HG02678 (cell line): ENCODE data around the gene RGS9.
"Not testable (repeated sequence)": the region's sequence is repeated elsewhere in the genome, so short reads cannot be mapped to it uniquely, and the experiment has no call there.

Experiments
- ATAC-seq: cut with Tn5 transposase; IDR thresholded peaks from one replicate; pipeline ENCODE4 v1.9.1; 2021; ENCODE audit warnings: mild to moderate bottlenecking, moderate library complexity; ENCODE audit not compliant: unreplicated experiment

Gene RGS9

DNA sequence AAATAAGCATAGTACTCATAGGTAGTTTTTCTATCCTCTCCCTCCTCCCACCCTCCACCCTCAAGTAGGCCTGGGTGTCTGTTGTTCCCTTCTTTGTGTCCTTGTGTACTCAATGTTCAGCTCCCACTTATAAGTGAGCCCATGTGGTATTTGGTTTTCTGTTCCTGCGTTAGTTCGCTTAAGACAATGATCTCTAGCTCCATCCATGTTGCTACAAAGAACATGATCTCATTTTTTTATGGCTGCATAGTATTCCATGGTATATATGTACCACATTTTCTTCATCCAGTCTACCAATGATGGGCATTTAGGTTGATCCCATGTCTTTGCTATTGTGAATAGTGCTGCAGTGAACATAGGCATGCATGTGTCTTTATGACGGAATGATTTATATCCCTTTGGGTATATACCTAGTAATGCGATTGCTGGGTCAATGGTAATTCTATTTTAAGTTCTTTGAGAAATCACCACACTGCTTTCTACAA is 43.6 kb downstream of the RGS9 start:
- not testable (repeated sequence) for ATAC-seq

DNA sequence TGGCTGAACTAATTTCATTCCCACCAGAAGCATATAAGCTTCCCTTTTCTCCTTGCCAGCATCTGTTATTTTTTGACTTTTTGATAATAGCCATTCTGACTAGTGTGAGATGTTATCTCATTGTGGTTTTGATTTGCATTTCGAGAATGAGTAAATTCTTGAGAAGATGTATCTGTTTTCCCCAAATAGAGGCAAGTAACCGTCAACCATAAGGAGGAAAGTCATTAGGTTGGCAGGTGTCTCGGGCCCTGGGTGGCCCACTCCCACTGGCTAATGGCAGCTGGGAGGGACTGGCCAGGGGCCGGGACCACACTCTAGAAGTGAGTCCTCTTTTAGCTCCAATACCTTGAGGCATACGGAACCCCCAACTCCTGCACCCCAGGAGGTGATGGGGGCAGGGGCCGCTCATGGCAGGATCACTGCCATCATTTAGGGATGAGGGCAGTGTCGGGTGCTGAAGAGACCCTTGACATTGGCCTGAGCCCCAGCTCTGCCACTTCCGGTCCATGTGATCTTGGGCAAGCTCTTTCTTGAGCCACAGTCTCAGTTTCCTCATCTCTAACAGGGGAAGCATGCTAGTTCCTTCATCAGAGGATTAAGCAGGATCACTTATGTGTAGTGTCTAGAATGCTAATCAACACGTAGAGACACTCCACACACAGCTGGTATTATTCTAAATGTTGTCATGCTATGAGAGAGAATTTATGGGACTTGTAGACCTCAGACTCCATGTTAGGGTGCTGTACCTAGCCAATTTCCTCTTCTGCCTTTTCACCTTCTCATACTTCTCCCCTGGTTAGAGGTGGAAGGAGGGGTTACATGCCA is 44.3 kb downstream of the RGS9 start:
- ATAC-seq, result peak; percentile 80

GRCh38 chr17:65182233-65182632 is 45.1 kb downstream of the RGS9 start:
- ATAC-seq, result peak; percentile 27

GRCh38 chr17:65183736-65184135 is 46.6 kb downstream of the RGS9 start:
- ATAC-seq, result no peak

- ATAC-seq, result no peak
Measured at GRCh38 chr17:65184235-65184959, 47.2 kb downstream of the RGS9 start.

- ATAC-seq, result no peak
Measured at GRCh38 chr17:65185062-65185461, 47.9 kb downstream of the RGS9 start.

- ATAC-seq, result no peak
Measured at GRCh38 chr17:65185668-65186382, 48.7 kb downstream of the RGS9 start.

GRCh38 chr17:65190467-65191097 is 53.4 kb downstream of the RGS9 start:
- no peak for ATAC-seq

- no peak for ATAC-seq
Measured at GRCh38 chr17:65191811-65192740, 54.9 kb downstream of the RGS9 start.

DNA sequence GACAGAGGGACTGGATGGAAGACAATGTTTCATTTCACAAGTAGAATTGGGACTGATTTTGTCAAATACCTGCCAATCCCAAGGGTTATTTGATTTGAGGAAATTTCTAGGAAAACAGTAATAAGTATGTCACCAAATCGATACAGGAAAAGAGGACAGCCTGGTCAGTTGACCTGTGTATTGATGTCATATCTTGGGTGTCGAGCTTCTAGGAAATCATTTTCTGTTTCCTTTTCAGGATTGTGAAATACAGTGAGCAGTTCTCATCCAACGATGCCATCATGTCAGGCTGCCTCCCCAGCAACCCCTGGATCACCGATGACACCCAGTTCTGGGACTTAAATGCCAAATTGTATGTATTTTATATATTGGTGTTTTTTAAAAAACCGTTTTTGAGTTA is 56.1 kb downstream of the RGS9 start:
- no peak for ATAC-seq

DNA sequence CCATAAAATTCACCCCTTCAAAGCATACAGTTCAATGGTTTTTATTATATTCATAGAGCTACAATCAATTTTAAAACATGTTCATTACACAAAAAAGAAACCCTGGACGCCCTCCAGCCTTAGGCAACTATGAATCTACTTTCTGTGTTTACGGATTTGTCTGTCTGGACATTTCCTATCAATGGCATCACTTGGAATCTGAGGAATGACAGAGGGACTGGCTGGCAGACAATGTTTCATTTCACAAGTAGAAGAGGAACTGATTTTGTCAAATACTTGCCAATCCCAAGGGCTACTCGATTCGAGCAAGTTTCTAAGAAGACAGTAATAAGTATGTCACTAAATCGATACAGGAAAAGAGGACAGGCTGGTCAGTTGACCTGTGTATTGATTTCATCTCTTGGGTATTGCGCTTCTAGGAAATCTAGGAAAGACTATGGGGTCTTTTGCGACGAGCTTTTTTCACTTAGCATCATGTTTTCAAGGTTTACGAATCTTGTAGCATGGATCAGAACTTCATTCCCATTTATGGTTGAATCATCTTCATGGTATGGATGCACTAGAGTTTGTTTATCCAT is 56.6 kb downstream of the RGS9 start:
- no peak for ATAC-seq

- ATAC-seq, result no peak
Measured at GRCh38 chr17:65194670-65195334, 57.6 kb downstream of the RGS9 start.

- no peak for ATAC-seq
Measured at GRCh38 chr17:65195716-65196115, 58.5 kb downstream of the RGS9 start.

DNA sequence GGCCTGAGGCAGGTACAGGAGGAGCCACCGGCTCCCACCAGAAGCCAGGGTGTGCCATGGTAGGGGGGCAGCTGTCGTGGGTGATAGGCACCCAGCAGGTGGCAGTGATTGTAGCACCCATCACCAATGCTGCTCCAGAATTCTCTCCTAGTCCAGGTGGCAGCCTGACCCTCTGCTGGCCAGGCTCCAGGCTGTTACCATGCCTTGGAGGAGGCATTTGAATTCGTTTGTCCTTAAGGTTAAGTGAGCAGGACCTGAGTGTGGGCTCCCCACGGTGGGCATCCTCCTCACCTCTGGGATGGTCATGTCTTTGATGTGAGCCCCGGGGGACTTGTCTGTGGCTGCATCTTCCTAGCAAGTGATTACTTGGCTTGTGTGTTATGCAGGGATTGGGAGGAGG is 59.4 kb downstream of the RGS9 start:
- ATAC-seq, result no peak

- no peak for ATAC-seq
Measured at GRCh38 chr17:65197201-65197600, 60.0 kb downstream of the RGS9 start.

DNA sequence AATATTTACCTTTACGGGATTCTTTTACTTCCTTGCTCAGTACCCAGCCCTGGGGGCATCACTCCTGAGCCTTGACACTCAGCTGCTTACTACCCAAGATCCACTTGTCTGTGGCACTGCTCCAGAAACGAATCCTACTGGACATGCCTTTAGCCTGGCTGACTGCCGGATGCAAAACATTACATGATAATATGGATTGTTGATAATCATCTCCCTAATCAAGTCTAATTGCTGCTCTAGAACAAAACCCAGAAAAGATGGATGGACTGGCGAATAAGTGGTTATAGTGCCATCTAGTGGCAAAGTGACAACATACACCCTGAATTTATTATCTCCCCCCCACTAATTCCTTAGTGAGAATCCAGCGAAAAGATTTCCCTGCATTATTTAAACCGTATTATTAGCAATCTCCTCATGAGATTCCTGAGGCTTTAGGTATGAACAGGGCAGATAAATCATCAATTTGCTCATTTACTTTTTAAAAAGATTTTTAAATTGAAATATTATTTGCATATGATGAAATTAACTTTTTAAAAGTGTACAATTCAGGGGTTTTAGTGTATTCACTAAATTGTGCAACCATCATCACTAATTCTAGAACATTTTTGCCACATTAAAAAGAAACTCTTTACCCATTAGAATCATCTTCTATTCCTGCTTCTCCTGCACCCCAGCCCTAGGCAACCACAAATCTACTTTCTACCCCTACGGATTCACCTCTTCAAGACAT is 61.6 kb downstream of the RGS9 start:
- ATAC-seq, result no peak

GRCh38 chr17:65201331-65201730 is 64.2 kb downstream of the RGS9 start:
- ATAC-seq, result no peak

GRCh38 chr17:65202844-65203571 is 65.8 kb downstream of the RGS9 start:
- ATAC-seq, result no peak
